Measurements from ENCODE around the gene PLPP6. TPM values are rescaled to one million over a fixed set of nuclear protein-coding genes. Genes with fewer than 3 reads are reported as not detected.

Gene PLPP6
- total and polyA plus RNA-seq, 2 donors (not counting 3 experiments of a cell fraction or from before 2014, with no cell fraction given), result 6.3 to 6.4 TPM

DNA sequence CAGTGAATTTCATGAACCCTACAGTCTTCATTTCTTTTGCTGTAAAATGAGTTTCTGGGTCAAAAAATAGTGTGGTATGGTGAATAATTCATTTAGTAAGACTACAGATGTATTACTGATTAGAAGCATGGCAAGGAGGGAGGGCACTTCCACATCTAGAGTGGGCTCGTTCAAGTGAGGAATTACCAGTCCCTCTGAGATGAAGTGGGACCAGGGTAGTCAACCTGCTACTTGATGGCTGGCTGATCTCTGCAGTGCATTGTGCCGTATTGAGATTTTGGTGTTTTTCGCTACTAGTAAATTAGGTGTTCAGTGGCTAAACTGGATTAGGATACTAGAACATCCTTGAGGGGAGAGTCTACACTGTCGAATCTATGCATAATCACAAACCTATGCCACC is 28.1 kb downstream of the PLPP6 start:
- no peaks in the 10 kb centered on the region for H3K9me3 ChIP-seq (replicated peaks; ENCODE audit: control insufficient read depth, insufficient read depth, low read length)
- intact Hi-C loops (cut with micrococcal nuclease), result no loop called here
- H3K27me3 ChIP-seq (ENCODE audit: control insufficient read depth in 2 of 2, insufficient read depth in 2 of 2, low read length in 2 of 2), result no peaks in the 10 kb centered on the region
- no peaks in the 10 kb centered on the region for H3K4me1 ChIP-seq (ENCODE audit: control insufficient read depth, extremely low read depth, insufficient read depth, low read length)
- TF ChIP-seq GATA2 (IDR thresholded peaks at IDR 0.05; ENCODE audit: insufficient read depth, insufficient read length, low read depth, low read length), result no peak
- TF ChIP-seq FOS (IDR thresholded peaks at IDR 0.05; ENCODE audit: borderline replicate concordance, insufficient read depth, low read length), result no peak
- TF ChIP-seq POLR2A (IDR thresholded peaks at IDR 0.05; ENCODE audit: low read depth, low read length), result no peak
- no peak for TF ChIP-seq MYC (IDR thresholded peaks at IDR 0.05; ENCODE audit: low read depth, low read length)
- no peak for TF ChIP-seq JUN (IDR thresholded peaks at IDR 0.05; ENCODE audit: borderline replicate concordance, insufficient read depth, insufficient read length, low read depth)
- no peak for TF ChIP-seq MAX (IDR thresholded peaks at IDR 0.05; ENCODE audit: insufficient read depth, insufficient read length)
- no peak for TF ChIP-seq EZH2 (IDR thresholded peaks at IDR 0.05; ENCODE audit: borderline replicate concordance, low read depth, low read length, severe bottlenecking)
- TF ChIP-seq, protein P1, sequence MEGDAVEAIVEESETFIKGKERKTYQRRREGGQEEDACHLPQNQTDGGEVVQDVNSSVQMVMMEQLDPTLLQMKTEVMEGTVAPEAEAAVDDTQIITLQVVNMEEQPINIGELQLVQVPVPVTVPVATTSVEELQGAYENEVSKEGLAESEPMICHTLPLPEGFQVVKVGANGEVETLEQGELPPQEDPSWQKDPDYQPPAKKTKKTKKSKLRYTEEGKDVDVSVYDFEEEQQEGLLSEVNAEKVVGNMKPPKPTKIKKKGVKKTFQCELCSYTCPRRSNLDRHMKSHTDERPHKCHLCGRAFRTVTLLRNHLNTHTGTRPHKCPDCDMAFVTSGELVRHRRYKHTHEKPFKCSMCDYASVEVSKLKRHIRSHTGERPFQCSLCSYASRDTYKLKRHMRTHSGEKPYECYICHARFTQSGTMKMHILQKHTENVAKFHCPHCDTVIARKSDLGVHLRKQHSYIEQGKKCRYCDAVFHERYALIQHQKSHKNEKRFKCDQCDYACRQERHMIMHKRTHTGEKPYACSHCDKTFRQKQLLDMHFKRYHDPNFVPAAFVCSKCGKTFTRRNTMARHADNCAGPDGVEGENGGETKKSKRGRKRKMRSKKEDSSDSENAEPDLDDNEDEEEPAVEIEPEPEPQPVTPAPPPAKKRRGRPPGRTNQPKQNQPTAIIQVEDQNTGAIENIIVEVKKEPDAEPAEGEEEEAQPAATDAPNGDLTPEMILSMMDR (IDR thresholded peaks at IDR 0.05; ENCODE audit: extremely low read depth in 1 of 2, insufficient read depth in 1 of 2, low read depth in 1 of 2, low read length in 2 of 2), result no peak
- no peak for TF ChIP-seq POLR2AphosphoS5 (IDR thresholded peaks at IDR 0.05; ENCODE audit: insufficient read depth, low read depth, low read length)
- DNase-seq (ENCODE audit: low read depth, low spot score) (no peak), FAIRE-seq (no peak)
- BruUV-seq (replicated peaks), result no TSS peak
- no peak overlapping the region for H3K9ac ChIP-seq (replicated peaks; ENCODE audit: extremely low read depth, insufficient read depth, low read length)
- no peak overlapping the region for H3K4me2 ChIP-seq (ENCODE audit: insufficient read depth, low read length)
- ChIA-PET POLR2A (no interaction called here), CTCF (no interaction called here)
- H3K9me1 ChIP-seq (replicated peaks; ENCODE audit: control insufficient read depth, extremely low read depth, insufficient read depth, low read length), result no peaks in the 10 kb centered on the region
- peaks cover 2% of the 10 kb centered on the region for H3K79me2 ChIP-seq (ENCODE audit: control insufficient read depth, insufficient read depth, low read length)
- H3K36me3 ChIP-seq (ENCODE audit: control insufficient read depth in 2 of 2, extremely low read depth in 1 of 2, insufficient read depth in 2 of 2, low read length in 2 of 2), result no peaks in the 10 kb centered on the region
- no peak overlapping the region for H2AFZ ChIP-seq (ENCODE audit: low read depth, low read length)
- H3K4me3 ChIP-seq (replicated peaks in 1 of 3; ENCODE audit: insufficient read depth in 1 of 3, low read depth in 1 of 3, low read length in 3 of 3), result no peak overlapping the region
- H3K27ac ChIP-seq (ENCODE audit: insufficient read depth, low read depth, low read length), result no peak overlapping the region
- dilution Hi-C loops (cut with MboI; ENCODE audit: extremely low pct_ligation_motif_present, low sequenced_read_pairs), result no loop called here
- H4K20me1 ChIP-seq (replicated peaks; ENCODE audit: control insufficient read depth, extremely low read depth, insufficient read depth, low read length), result no peaks in the 10 kb centered on the region
